Tibial nerve (tissue), 4 donors: ENCODE results near the gene LENG8.

Experiments used
- EP300 ChIP-seq, 2 donors: sonication (generic); formaldehyde crosslinking; IDR thresholded peaks; one replicate each; pipeline ENCODE4 v1.6.1; 2017; ENCODE audit warnings: antibody characterized with exemption in 2 of 2, mild to moderate bottlenecking in 1 of 2
- TF ChIP-seq, protein P1 (sequence below), 5 experiments: fragments of 200-600 bp in 3 of 5; fragments of 450-650 bp in 2 of 5; sonication (generic) in 3 of 5; IDR thresholded peaks; one replicate each; pipeline ENCODE4 v1.5.1; 2016 to 2019; ENCODE audit warnings: antibody characterized with exemption in 5 of 5, mild to moderate bottlenecking in 3 of 5, moderate library complexity in 2 of 5

- TF ChIP-seq, protein P1, sequence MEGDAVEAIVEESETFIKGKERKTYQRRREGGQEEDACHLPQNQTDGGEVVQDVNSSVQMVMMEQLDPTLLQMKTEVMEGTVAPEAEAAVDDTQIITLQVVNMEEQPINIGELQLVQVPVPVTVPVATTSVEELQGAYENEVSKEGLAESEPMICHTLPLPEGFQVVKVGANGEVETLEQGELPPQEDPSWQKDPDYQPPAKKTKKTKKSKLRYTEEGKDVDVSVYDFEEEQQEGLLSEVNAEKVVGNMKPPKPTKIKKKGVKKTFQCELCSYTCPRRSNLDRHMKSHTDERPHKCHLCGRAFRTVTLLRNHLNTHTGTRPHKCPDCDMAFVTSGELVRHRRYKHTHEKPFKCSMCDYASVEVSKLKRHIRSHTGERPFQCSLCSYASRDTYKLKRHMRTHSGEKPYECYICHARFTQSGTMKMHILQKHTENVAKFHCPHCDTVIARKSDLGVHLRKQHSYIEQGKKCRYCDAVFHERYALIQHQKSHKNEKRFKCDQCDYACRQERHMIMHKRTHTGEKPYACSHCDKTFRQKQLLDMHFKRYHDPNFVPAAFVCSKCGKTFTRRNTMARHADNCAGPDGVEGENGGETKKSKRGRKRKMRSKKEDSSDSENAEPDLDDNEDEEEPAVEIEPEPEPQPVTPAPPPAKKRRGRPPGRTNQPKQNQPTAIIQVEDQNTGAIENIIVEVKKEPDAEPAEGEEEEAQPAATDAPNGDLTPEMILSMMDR (IDR thresholded peaks at IDR 0.05) = no peak
- TF ChIP-seq EP300 (IDR thresholded peaks at IDR 0.05) = no peak
Measured at GRCh38 chr19:54506079-54506478, 57.1 kb downstream of the LENG8 start.
